Fibroblast of peridontal ligament (primary cell): ENCODE results near the gene GNB1L.

Experiments used
- DNase-seq: peaks from one replicate; pipeline ENCODE4 v3.0.0-alpha.2; 2010; ENCODE audit errors: extremely low read depth

The GNB1L gene

DNA sequence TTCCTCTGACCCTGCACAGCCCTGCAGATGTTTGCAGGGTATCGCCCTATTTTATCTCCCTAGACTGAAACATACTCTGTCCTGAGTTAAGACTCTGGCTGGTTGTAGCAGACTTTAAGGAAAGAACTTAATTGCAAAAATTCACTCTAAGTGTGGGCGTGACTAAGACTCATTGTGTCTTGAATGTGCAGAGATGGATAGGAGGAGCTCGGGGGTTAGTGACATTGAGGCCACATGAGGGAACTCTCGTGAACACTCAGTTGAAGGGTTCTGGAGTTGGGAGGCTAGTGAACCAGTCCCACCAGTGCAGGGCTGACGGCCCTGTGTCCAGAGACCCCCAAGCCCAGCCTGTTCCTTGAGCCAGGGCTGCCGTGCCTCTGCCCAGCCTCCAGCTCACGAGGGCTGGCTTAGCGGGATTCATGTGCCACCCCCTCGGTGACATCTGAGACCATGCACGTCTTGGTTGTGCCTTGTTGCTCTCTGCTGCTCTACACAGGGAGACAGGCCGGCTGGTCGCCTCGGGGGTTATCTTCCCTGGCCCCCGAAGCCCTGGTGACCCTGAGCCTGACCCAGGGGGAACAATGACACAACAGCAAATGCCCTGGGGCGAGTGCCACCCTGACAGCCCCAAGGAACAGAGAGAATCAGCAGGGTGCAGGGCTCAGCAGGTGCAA lies 105.5 kb downstream of the GNB1L start:
- DNase-seq: no peak

- DNase-seq: no peak
Observed at GRCh38 chr22:19748139-19748538, 106.5 kb downstream of the GNB1L start.

GRCh38 chr22:19747551-19747950 lies 107.1 kb downstream of the GNB1L start:
- DNase-seq: no peak

- no peak for DNase-seq
Observed at GRCh38 chr22:19746726-19747125, 107.9 kb downstream of the GNB1L start.

DNA sequence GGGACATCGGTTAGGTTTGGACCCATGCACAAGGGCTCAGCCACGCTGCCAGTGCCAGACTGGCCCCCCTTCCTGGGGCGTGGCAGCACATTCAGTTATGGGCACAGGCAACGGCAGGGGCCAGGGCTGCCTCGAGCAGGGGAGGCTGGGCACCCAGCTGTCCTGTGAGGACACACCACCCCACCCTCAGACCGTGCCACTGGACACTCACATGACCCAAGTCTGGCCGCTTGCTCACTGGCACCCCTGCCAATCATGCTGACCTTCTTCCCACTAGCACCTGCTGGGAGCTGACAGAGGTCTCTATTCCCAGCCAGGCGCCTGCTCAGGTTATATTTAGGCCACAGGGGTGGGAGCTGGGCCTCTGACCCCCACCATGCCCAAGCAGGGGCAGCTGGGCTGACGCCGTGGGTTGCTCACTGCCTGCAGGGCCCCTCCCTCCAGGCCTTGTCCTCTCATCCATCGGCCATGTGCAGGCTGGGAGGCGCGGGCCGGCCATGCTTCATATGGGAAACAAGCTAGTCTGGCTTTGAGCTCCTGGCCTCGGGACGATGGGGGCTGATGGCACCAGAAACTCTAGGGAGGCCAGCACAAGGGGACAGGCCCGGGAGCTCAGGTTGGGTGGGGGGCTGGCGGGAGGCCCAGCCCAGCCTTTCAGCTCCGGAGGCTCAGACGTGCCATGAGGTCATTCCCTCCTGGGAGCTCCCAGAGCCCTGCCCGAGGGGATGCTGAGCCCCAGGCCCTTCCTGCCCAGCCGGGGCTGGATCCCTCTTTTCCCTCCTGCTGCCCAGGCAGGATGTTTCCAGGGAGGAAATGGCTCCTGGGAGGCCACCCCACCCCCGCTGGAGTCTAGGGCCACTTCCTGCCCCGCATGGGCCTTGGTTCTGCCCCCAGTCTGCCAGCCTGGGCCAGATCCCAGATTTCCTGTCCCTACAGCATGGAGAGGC lies 109.2 kb downstream of the GNB1L start:
- DNase-seq: no peak

GRCh38 chr22:19744350-19745006 lies 110.2 kb downstream of the GNB1L start:
- DNase-seq: no peak

GRCh38 chr22:19743651-19744050 lies 111.0 kb downstream of the GNB1L start:
- DNase-seq: no peak

- no peak for DNase-seq
Observed at GRCh38 chr22:19743081-19743480, 111.6 kb downstream of the GNB1L start.

GRCh38 chr22:19742160-19743066 lies 112.3 kb downstream of the GNB1L start:
- no peak for DNase-seq

GRCh38 chr22:19741053-19741452 lies 113.6 kb downstream of the GNB1L start:
- DNase-seq: no peak

GRCh38 chr22:19740586-19740985 lies 114.1 kb downstream of the GNB1L start:
- DNase-seq: no peak

DNA sequence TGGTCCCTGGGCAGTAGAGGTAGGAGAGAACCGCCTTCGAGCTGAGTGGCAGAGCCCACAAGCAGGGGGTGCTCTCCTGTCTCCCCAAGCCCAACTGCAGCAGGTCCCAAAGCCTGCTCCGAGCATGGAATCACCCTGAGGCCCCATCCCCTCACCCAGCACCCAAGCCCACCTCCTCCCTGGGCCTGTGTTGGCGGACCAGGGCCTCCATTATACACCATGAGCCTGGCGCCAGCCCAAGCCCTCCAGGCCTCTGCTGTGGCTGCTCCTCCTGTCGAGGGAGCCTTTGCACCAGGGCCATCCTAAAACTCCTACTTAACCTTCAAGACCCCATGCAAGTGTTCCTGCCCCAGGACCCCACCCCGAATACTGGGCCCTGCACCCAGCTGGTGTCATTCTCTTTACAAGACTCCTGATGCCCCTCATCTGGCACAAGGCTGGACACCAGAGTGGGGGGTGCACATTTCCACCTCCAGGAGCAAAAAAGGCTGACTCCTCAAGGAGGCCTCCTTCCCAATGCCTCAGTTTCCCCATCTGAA lies 114.7 kb downstream of the GNB1L start:
- no peak for DNase-seq

DNA sequence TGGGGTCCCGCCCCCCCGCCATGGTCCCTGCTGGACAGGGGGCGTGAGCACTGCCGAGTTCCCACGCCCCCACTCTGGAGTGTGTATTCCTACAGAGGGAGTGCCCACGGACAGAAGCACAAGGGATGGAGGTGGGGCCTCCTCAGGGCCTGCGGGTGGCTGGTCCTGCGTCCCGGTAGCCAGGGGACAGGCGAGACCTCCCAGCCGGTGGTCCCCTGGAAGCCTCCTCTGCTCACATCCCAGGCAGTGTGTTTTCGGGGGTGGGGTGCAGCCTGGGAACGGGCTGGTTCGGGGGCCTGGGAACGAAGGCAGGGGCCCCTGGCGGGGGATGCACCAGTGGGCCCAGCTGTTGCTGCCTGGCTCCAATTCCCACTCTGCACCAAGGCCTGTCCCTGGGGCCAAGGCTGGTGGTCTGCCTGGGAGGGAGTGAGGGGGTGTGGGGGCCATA lies 115.2 kb downstream of the GNB1L start:
- DNase-seq: no peak

DNA sequence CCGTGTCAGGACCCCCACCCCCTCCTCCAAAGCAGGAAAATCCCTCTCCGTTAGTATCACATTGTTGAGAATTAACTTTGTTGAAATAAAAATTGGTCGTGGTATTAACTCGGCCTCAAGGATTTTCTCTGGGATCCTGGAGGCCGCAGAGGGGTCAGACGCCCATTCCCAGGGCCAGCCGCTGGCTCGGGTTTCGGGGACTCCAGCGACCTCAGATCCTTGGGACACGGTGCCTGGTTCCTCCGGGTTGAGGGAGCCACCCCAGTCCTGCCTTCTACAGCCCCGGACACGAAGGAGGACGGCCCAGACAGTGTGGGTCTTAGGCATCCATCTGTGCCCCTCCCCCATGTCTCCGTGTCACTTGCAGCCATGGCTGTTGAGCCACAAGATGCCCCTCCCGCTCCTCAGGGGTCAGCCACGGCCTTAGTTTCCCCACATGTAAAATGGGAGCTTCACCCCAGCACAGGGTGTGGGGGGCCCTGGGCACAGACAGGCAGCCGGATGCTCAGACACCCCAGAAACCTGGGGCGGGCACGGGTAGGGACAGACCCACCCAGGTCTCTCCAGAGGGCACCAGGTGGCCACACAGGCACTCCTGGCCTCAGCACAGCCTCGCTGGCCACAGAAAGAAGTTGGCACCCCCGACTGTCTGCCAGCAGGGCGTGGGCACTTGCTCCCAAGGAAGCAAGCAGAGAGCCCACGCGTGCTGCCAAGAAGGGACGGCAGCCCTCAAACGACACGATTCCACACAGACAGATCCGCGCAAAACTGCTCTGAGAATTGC lies 115.8 kb downstream of the GNB1L start:
- no peak for DNase-seq

DNA sequence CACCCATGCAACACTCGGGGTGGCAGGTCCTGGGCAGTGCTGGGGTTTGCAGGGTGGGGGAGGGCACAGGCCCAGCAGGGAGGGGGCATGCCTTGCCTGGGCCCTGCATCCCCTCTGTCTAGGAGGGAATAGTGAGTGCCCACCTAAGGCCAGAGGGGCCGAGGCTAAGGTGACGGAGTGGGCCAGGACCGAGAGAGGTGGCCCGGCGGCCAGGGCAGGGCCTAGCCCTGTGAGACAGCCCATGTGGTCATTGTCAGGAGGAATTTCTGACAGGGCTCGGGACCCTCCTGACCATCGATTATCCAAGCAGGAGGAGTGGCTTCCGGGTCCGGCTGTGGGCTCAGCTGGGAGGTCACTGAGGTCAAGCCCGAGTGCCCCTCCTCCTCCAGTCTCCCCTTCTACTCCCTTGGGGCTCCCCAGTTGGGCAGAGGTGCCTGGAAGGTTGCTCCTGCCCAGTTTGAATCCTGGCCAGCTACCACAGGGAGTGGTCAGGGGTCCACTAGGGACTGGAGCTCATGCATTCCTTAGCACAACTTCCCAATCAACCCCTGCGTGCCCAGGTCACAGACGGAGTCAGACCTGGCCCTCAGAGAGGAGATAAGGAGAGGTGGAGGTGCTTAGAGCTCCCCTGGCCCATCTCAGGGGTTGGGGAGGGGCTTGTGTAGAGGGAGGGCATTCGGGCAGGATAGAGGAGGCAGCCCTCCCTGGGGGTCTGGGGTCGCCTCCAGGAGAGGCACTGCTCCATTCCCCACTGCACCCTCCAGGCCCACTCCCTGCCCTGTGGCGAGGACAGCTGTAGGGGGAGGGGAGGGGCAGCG lies 116.6 kb downstream of the GNB1L start:
- no peak for DNase-seq

GRCh38 chr22:19735665-19736510 lies 118.8 kb downstream of the GNB1L start:
- no peak for DNase-seq

DNA sequence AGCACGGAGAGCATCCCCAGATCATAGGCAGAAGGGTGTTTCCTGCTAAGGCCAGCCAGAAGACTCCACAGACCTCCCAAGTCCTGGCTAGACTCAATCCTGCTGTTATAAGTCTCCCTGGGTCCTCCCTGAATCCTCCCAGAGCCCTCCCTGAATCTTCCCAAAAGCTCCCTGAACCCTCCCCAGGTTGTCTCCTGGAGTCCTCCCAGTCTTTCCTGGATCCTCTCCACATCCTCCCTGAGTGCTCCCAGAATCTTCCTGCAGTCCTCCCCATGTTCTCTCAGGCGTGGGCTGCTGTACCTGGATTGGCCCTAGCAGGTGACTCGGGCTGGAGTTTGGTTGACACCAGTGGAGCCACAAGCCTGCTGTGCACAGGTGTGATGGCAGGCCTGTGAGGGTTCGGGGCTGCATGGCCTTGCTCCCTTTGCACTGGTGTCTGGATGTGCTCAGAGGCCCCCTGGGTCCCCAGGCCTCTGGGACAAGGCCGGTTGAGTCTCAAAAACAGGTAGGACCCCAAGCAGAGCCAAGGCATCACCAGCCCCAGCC lies 119.8 kb downstream of the GNB1L start:
- no peak for DNase-seq

- DNase-seq: no peak
Observed at GRCh38 chr22:19734163-19734562, 120.5 kb downstream of the GNB1L start.
